B cell (primary cell): ENCODE measurements around the gene BOC.

Experiments
- CTCF ChIP-seq: fragments of 200-600 bp; IDR thresholded peaks from one replicate; pipeline ENCODE4 v1.8.0; 2022; ENCODE audit warnings: antibody characterized with exemption, mild to moderate bottlenecking
- EZH2 ChIP-seq: IDR thresholded peaks from 2 replicates; pipeline ENCODE4 v1.6.1; 2012; ENCODE audit warnings: borderline replicate concordance, low read depth, mild to moderate bottlenecking, moderate library complexity, low read length; ENCODE audit not compliant: insufficient read depth, poor library complexity, severe bottlenecking

- TF ChIP-seq CTCF (no peak), EZH2 (no peak)
These were observed 39.2 kb downstream of the BOC start for GRCh38 chr3:113250566-113250965.
